CD14-positive monocyte (primary cell): ENCODE measurements around the gene KCTD14. TPM values are rescaled to one million over a fixed set of nuclear protein-coding genes. Genes with fewer than 3 reads are reported as not detected.
"Not testable (repeated sequence)": the region's sequence is repeated elsewhere in the genome, so short reads cannot be mapped to it uniquely, and the experiment has no call there.

Experiments used
- DNase-seq, 3 donors: peaks; one replicate each; pipeline ENCODE4 v3.0.0-alpha.2; 2011 to 2022
- H2AFZ ChIP-seq: 2 replicates; pipeline ENCODE4 v1.6.0; 2012; ENCODE audit warnings: mild to moderate bottlenecking, low read depth, low read length, inconsistent platforms; ENCODE audit not compliant: insufficient read depth, poor library complexity, severe bottlenecking
- H3K27ac ChIP-seq, 2 donors: 1 replicate in 1 of 2; 2 replicates in 1 of 2; pipeline ENCODE4 v1.5.1; 2012 to 2013; ENCODE audit warnings: low read length in 2 of 2, control low read depth in 1 of 2, inconsistent platforms in 1 of 2, low read depth in 1 of 2, mild to moderate bottlenecking in 1 of 2
- H3K27me3 ChIP-seq, 2 donors: one replicate each; pipeline versions ENCODE4 v1.6.0 to v1.6.1; 2011 to 2013; ENCODE audit warnings: low read length in 2 of 2; ENCODE audit not compliant: control insufficient read depth in 2 of 2, insufficient read depth in 2 of 2
- H3K36me3 ChIP-seq, 2 donors: replicated peaks in 1 of 2; 1 replicate in 1 of 2; 2 replicates in 1 of 2; pipeline versions ENCODE4 v1.5.1 to v1.6.1; 2012 to 2013; ENCODE audit warnings: low read length in 2 of 2, control low read depth in 1 of 2, inconsistent platforms in 1 of 2, mild to moderate bottlenecking in 1 of 2; ENCODE audit not compliant: insufficient read depth in 2 of 2, control insufficient read depth in 1 of 2
- H3K4me1 ChIP-seq, 2 donors: 1 replicate in 1 of 2; 2 replicates in 1 of 2; pipeline versions ENCODE4 v1.5.1 to v1.6.1; 2012 to 2013; ENCODE audit warnings: low read length in 2 of 2, control low read depth in 1 of 2, inconsistent platforms in 1 of 2, mild to moderate bottlenecking in 1 of 2, moderate library complexity in 1 of 2; ENCODE audit not compliant: insufficient read depth in 2 of 2, control insufficient read depth in 1 of 2
- H3K4me2 ChIP-seq: replicated peaks from 2 replicates; pipeline ENCODE3; 2012; ENCODE audit warnings: low read length, moderate library complexity, mild to moderate bottlenecking; ENCODE audit not compliant: poor library complexity, severe bottlenecking; ENCODE audit errors: extremely low read depth
- H3K4me3 ChIP-seq, 3 experiments: fragments of 200-600 bp in 1 of 3; sonication (generic) in 1 of 3; replicated peaks in 1 of 3; 1 replicate in 2 of 3; 2 replicates in 1 of 3; pipeline ENCODE4 v1.5.1; 2011 to 2013; ENCODE audit warnings: low read length in 3 of 3, mild to moderate bottlenecking in 3 of 3, control low read depth in 2 of 3, low read depth in 2 of 3, inconsistent platforms in 1 of 3, moderate library complexity in 1 of 3
- H3K79me2 ChIP-seq: 2 replicates; pipeline ENCODE4 v1.6.0; 2012; ENCODE audit warnings: mild to moderate bottlenecking, control low read depth, inconsistent platforms, low read length, moderate library complexity; ENCODE audit not compliant: insufficient read depth
- H3K9ac ChIP-seq: 2 replicates; pipeline ENCODE4 v1.6.0; 2017; ENCODE audit warnings: low read length, mild to moderate bottlenecking; ENCODE audit not compliant: insufficient read depth, poor library complexity, severe bottlenecking
- H3K9me3 ChIP-seq, 2 donors: replicated peaks in 1 of 2; 1 replicate in 1 of 2; 2 replicates in 1 of 2; pipeline versions ENCODE4 v1.5.1 to v1.6.1; 2012 to 2013; ENCODE audit warnings: low read length in 2 of 2, control low read depth in 1 of 2; ENCODE audit not compliant: control insufficient read depth in 1 of 2, insufficient read depth in 1 of 2
- H4K20me1 ChIP-seq: 2 replicates; pipeline ENCODE4 v1.6.0; 2012; ENCODE audit warnings: mild to moderate bottlenecking, low read length, control low read depth, moderate library complexity; ENCODE audit not compliant: insufficient read depth
- H3K27ac Mint-ChIP-seq, 7 donors: one replicate each; pipeline ENCODE4 v1.8.0; 2020; ENCODE audit warnings: mild to moderate bottlenecking in 7 of 7, mixed read lengths in 7 of 7, moderate library complexity in 6 of 7, inconsistent platforms in 2 of 7
- H3K27me3 Mint-ChIP-seq, 3 donors: one replicate each; pipeline ENCODE4 v1.8.0; 2021 to 2022; ENCODE audit warnings: low read depth in 3 of 3, mild to moderate bottlenecking in 3 of 3, mixed read lengths in 3 of 3, moderate library complexity in 3 of 3, inconsistent platforms in 1 of 3
- H3K36me3 Mint-ChIP-seq, 2 donors: one replicate each; pipeline ENCODE4 v1.8.0; 2020; ENCODE audit warnings: mixed read lengths in 2 of 2, inconsistent platforms in 1 of 2, mild to moderate bottlenecking in 1 of 2
- H3K4me1 Mint-ChIP-seq: one replicate; pipeline ENCODE4 v1.8.0; 2020; ENCODE audit warnings: mild to moderate bottlenecking, mixed read lengths
- H3K4me3 Mint-ChIP-seq, 2 donors: one replicate each; pipeline ENCODE4 v1.8.0; 2020; ENCODE audit warnings: mild to moderate bottlenecking in 2 of 2, mixed read lengths in 2 of 2, moderate library complexity in 1 of 2
- H3K9me3 Mint-ChIP-seq, 7 donors: one replicate each; pipeline ENCODE4 v1.8.0; 2020 to 2022; ENCODE audit warnings: mixed read lengths in 7 of 7, mild to moderate bottlenecking in 6 of 7, moderate library complexity in 6 of 7, inconsistent platforms in 2 of 7
- CTCF ChIP-seq: fragments of 200-600 bp; IDR thresholded peaks from one replicate; pipeline ENCODE4 v1.8.0; 2022; ENCODE audit warnings: antibody characterized with exemption, mild to moderate bottlenecking
- WGBS: methylation state at CpG from one replicate; pipeline ENCODE4 v1.1.5; 2013; ENCODE audit warnings: missing lambda C conversion rate; ENCODE audit not compliant: insufficient coverage; 5-methylcytosine and 5-hydroxymethylcytosine counted together
- intact Hi-C, 2 donors: fragments of 100-400 bp; cut with micrococcal nuclease; formaldehyde crosslinking; loops; one replicate each; pipeline versions ENCODE4 v1.15.0 to v1.15.1; 2023
- polyA plus RNA-seq, 3 donors: library from polyadenylated mRNA; depleted of rRNA in 1 of 3; unstranded in 2 of 3; stranded (reverse) in 1 of 3; fragments of 300-500 nt in 2 of 3; fragments of >200 nt in 1 of 3; fragmentation: Illumina TruSeq in 2 of 3; gene quantifications; 1 replicate in 2 of 3; 2 replicates in 1 of 3; pipeline ENCODE4 v1.2.3, GENCODE V29; 2012 to 2021

KCTD14 gene
- polyA plus RNA-seq, 3 donors = 0.14 to 0.33 (median 0.23) TPM

- Histone ChIP-seq H3K9ac (no peak overlapping the region), H2AFZ (no peak overlapping the region), H3K27me3 (no peaks in the 10 kb centered on the region), H3K9me3 (no peaks in the 10 kb centered on the region), H3K36me3 (no peaks in the 10 kb centered on the region), H3K4me3 (no peak overlapping the region), H3K27ac (no peak overlapping the region), H3K4me1 (no peaks in the 10 kb centered on the region), H3K79me2 (no peaks in the 10 kb centered on the region), H4K20me1 (no peaks in the 10 kb centered on the region), H3K4me2 (no peak overlapping the region)
- no peak for TF ChIP-seq CTCF
- no peaks in the 10 kb centered on the region for H3K4me1 Mint-ChIP-seq
- peaks cover 0 to 5% (median 3%) of the 10 kb centered on the region in 3 donors for H3K27me3 Mint-ChIP-seq
- no peak overlapping the region for H3K27ac Mint-ChIP-seq
- 100% methylated on average over 1 of the region's 1 CpG for WGBS
- DNase-seq = no peak
- H3K9me3 Mint-ChIP-seq = no peaks in the 10 kb centered on the region
- no peak overlapping the region for H3K4me3 Mint-ChIP-seq
- no peaks in the 10 kb centered on the region for H3K36me3 Mint-ChIP-seq
- intact Hi-C loops = no loop called here
These were observed 7.2 kb downstream of the KCTD14 start for GRCh38 chr11:78015878-78016277.

DNA sequence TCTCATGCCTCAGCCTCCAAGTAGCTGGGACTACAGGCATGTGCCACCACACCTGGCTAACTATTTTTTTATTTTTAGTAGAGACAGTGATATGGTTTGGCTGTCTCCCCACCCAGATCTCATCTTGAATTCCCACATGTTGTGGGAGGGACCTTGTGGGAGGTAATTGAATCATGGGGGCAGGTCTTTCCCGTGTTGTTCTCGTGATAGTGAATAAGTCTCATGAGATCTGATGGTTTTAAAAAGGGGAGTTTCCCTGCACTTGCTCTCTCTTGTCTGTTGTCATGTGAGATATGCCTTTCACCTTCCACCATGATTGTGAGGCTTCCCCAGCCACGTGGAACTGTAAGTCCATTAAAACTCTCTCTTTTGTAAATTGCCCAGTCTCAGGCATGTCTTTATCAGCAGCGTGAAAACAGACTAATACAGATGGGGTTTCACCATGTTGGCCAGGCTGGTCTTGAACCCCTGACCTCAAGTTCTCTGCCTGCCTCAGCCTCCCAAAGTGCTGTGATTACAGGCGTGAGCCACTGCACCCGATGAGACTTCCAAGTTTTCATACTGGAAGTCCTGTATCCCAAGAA, 8.0 kb downstream of the KCTD14 start:
- H3K27me3 Mint-ChIP-seq, H3K79me2 ChIP-seq, H4K20me1 ChIP-seq, H3K27ac ChIP-seq, H3K4me3 ChIP-seq, H3K4me1 Mint-ChIP-seq, H3K9ac ChIP-seq, H3K4me1 ChIP-seq, H3K4me2 ChIP-seq, H3K4me3 Mint-ChIP-seq, H3K27ac Mint-ChIP-seq, intact Hi-C loops, H2AFZ ChIP-seq, H3K36me3 Mint-ChIP-seq, H3K9me3 Mint-ChIP-seq, H3K27me3 ChIP-seq, H3K36me3 ChIP-seq, DNase-seq, H3K9me3 ChIP-seq: not testable (repeated sequence)
- 84% methylated on average over 3 of the region's 6 CpGs for WGBS
